Measurements from ENCODE around the gene UBTD1. TPM values are rescaled to one million over a fixed set of nuclear protein-coding genes. Genes with fewer than 3 reads are reported as not detected.

UBTD1 gene
- total and polyA plus RNA-seq, 10 of the 15 experiments (the other 5 are each of a cell fraction or from before 2014, with no cell fraction given), result 0.04 to 1.5 (median 1.2) TPM; not detected in 1

DNA sequence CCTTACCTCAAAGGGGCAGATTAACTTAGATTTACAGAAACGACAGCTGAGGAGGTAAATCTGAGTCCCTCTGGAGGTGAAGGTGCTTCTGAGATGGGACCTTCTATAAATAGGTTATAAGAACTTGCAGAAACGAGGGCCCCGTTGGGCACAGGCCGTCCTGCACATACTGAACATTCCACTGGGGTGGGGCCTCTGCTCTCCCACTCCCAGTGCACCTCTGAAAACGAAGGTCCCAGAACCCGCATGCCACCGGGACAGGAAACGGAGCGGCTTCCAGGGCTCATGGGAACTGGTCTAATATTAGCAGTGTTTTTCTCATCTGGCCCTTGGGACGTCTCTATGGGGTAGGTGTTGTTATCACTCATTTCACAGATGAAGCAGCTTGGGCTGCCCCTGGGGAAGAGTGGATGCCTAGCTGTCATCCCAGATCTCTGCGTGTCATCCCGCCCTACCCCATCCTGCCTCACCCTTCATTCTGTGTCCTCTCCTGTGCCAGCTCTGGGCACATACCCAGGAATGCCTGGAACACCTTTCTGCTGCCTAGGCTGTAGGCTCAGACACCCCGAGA lies 110.4 kb downstream of the UBTD1 start:
- DNase-seq (ENCODE audit: low read depth, low spot score) (no peak), FAIRE-seq (no peak), ATAC-seq (no peak)
- Histone ChIP-seq H3K9me3 (replicated peaks; ENCODE audit: control insufficient read depth, insufficient read depth, low read length) (no peaks in the 10 kb centered on the region), H3K27me3 (replicated peaks in 1 of 2; ENCODE audit: control insufficient read depth in 2 of 2, insufficient read depth in 2 of 2, low read length in 1 of 2) (no peaks in the 10 kb centered on the region), H3K4me2 (ENCODE audit: control insufficient read depth, insufficient read depth) (no peak overlapping the region), H3K9ac (ENCODE audit: control insufficient read depth, insufficient read depth, low read length) (no peak overlapping the region), H3K4me1 (ENCODE audit: control insufficient read depth, insufficient read depth, low read length) (no peaks in the 10 kb centered on the region), H3K27ac (ENCODE audit: control insufficient read depth, insufficient read depth) (no peak overlapping the region), H2AFZ (ENCODE audit: control insufficient read depth, low read depth, low read length) (no peak overlapping the region), H3K36me3 (ENCODE audit: control insufficient read depth in 2 of 2, insufficient read depth in 2 of 2, low read length in 1 of 2) (no peaks in the 10 kb centered on the region), H4K20me1 (ENCODE audit: control insufficient read depth, insufficient read depth) (no peaks in the 10 kb centered on the region), H3K79me2 (ENCODE audit: control insufficient read depth, insufficient read depth, low read length) (no peaks in the 10 kb centered on the region), H3K4me3 (no peak overlapping the region)
- intact Hi-C loops (cut with micrococcal nuclease; ENCODE audit: unreplicated experiment) (no loop called here), in situ Hi-C loops (cut with MboI) (no loop called here)
- ChIA-PET POLR2A (no interaction called here), CTCF (interaction anchor here (1.5 to 3.0 kb wide), 3 partner anchors 33 to 55 kb away, joined by 3 to 14 read pairs (median 7); partner anchors contain the start of gene ANKRD2), SMC1A (ENCODE audit: uncharacterized antibody, unreplicated experiment) (interaction anchor here (1.0 to 1.5 kb wide), 2 partner anchors 16 to 57 kb away, joined by 3 read pairs; no protein-coding TSS in a partner anchor), RAD21 (ENCODE audit: unreplicated experiment) (interaction anchor here (1.1 kb wide), 1 partner anchor 37 kb away, joined by 6 read pairs; the partner anchor contains the start of gene ANKRD2)
- 46% methylated on average over 13 of the region's 13 CpGs for WGBS (ENCODE audit: insufficient coverage, insufficient replicate concordance, low lambda C conversion rate, missing lambda C conversion rate)
- TF ChIP-seq SUZ12 (IDR thresholded peaks at IDR 0.05; ENCODE audit: unreplicated experiment) (no peak), CBX5 (IDR thresholded peaks at IDR 0.05; ENCODE audit: low read depth) (no peak), CBFB (IDR thresholded peaks at IDR 0.05; ENCODE audit: low read depth) (no peak), PAX5 (IDR thresholded peaks at IDR 0.05; ENCODE audit: borderline replicate concordance, low read depth, low read length) (no peak), FOS (IDR thresholded peaks at IDR 0.05; ENCODE audit: borderline replicate concordance, extremely low read depth, insufficient read length) (no peak), RFX5 (IDR thresholded peaks at IDR 0.05; ENCODE audit: low read depth, low read length) (no peak)
- TF ChIP-seq, protein P1, sequence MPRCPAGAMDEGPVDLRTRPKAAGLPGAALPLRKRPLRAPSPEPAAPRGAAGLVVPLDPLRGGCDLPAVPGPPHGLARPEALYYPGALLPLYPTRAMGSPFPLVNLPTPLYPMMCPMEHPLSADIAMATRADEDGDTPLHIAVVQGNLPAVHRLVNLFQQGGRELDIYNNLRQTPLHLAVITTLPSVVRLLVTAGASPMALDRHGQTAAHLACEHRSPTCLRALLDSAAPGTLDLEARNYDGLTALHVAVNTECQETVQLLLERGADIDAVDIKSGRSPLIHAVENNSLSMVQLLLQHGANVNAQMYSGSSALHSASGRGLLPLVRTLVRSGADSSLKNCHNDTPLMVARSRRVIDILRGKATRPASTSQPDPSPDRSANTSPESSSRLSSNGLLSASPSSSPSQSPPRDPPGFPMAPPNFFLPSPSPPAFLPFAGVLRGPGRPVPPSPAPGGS (IDR thresholded peaks at IDR 0.05; ENCODE audit: borderline replicate concordance, insufficient read depth, low read depth, low read length, poor library complexity, severe bottlenecking), result no peak
- BruUV-seq (replicated peaks), result no TSS peak

Data from GM12878 (cell line).